ENCODE data around the gene AEBP1.

AEBP1 gene

DNA sequence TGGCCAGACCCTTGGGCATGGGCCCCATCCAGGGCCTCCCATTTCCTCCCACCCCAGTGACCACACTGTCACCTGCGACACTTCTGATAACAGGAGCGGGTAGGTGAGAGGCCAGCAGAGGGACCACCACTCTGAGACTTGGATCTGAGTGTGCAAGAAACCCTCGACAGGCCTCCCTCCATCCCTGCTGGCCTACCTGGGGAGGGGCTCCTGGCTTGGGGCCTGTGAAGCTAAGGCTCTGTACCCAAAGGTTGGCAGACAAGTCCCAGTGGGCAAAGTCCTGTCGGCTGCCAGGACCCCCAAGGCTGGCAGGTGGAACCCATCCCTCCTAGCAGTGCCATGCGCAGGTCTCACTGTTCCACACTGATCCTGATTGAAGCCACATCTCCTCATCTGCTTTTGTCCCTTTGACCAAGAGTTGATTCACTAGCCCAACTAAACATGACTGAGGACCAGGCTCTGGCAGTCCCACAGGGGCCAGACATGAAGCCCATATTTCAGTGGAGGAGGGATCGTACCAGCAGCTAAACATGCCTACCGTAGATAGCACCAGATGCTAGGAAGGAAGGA lies 37.6 kb upstream of the AEBP1 start:
- no peak for DNase-seq (ENCODE audit: low read depth)

DNA sequence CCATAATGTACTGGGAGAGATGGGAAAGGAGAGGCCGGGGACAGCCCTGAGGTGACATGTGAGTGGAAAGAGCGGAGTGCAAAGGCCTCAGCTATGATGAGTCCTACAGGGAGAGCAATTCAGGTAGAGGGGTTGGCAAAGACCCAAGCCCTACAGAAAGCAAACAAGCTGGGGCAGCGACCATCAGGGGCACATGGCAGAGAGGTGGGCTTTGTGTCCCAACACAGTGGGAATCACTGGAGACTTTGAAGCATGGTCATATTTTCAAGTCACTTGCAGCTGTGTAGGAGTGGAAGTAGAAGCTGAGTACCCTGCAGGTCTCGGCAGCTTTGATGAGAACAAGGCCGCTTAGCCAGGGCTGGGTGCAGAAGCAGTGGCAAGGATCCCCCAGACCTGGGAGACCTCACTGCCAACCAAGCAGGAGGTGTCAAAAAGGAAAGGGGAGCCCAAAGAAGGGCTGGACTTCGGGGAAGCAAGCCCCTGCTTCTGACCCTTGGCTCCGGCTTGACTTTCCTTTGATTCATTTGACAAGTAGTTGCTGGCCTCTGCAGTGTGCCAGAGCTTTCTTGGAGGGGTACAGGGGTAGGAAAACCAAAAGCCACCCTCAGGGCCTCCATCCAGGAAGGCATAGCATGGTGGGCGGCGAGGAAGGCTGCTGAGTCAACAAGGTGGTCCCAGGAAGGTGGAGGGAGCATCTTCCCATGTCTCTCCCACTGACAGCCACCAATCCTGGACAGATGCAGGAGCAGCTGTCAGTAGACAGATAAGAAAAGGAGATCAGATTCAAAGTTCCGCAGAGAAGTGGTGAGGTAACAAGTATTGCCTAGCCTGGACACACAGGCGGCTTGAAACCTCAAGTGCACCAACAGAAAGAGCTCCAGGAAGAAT lies 36.8 kb upstream of the AEBP1 start:
- DNase-seq (ENCODE audit: low read depth): no peak

DNA sequence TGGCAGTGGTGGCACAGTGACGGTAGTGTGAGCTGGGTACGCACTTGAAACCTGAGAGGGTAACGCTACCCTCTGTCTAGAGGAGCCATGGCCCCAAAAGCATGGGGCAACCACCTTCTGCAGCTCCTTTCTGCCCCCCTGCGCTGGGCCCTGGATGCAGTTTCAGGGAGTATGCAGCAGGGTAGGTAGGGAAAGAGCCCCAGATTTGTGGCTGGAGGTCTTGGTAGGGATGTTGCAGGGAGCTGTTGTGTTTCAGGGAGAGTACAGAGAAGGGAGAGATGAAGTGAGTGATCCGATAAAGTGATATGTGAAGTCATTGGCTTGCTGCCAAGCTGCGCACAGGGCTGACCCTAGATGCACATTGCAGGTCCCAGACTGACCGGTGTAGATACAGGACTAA lies 36.1 kb upstream of the AEBP1 start:
- DNase-seq (ENCODE audit: low read depth): no peak

DNA sequence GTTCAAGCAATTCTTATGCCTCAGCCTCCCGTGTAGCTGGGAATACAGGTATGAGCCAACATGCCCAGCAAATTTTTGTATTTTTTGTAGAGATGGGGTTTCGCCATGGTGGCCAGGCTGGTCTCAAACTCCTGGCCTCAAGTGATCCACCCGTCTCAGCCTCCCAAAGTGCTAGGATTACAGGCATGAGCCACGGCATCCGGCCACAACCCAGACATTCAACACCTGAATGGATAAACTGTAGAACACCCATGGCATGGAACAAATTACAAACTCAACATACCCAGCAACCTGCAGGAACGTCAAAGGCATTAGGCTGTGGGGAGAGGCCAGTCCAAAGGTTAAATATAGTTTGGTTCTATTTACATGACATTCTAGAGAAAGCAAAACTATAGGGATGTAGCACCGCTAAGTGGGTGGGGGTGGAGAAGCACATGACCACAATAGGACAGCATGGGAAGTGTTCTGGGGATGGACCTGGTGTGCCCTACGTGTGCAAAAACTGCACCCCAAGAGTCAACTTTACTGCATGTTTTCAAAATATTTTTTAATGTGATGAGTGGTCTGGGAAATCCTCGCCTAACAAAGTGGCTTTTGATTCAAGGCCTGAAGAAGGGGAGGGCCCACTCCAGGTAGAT lies 32.3 kb upstream of the AEBP1 start:
- no peak for DNase-seq (ENCODE audit: low read depth)

DNA sequence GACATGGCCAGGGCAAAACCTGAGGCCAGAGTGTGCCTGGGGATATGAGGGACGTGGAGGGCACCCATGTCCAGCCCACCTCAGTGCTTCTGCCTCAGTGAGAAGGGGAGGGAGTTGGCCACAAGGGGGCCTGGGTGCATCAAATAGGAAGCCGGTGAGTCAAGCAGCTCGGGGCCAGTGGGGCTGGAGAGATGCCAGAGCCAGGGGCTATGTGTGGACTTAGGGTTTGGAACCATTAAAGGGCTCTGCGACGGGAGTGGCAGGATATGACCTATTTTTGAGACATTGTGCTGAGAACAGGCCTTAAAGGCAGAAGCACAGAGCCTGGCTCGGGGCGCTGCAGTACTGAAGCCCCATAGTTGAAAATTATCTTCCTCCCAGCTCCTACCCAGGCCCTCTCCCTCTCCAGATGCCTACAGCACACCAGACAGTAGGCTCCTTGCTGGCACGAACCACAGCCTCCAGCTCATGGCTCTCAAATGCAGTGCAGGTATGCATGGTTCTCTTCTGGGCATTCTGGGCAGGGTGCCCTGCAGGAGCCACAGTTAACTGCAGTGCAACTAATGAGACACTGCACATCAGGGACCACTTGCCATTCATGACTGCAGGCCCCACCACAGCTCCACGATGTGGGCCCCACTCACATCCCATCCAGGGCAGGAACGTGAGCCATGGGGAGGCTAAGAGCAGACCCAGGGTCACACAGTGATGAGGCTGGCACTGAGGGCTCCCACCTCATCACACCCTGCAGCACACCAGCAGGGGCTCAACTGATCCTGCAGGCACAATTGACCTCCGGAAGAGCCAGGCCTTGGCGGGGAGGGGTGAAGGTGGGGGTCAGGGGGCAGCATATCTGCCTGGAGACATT lies 31.5 kb upstream of the AEBP1 start:
- no peak for DNase-seq (ENCODE audit: low read depth)

DNA sequence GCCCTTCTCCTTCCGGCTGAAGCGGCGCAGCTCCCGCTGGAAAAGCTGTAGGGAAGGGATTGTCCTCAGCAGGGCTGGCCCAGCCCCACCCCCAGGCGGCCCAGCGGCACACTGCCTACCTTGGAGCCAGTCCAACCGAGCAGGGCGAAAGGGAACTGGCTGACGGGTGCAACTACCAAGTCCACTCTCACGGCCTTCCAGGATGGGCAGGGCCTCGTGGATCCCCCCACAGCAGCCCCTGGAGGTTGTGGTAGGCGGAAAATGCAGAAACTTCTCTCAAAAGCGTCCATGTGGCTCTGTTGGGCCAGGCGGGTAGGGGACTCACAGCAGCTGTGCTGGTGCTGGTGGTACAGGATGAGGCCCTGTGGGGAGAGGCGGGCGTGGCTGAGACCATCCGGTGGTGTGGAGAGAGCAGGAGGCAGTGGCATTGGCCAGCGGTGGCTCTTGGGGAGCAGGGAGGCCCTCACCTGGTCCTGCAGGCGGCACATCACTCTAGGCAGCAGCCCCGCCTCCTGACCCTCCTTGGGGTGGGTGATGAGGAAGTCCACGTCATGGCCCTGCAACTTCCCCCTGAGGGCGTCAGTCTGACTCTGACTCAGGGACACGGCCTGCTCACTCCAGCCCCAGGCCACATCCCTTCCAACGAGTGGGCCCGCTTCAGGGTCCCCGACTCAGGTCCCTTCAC lies 30.3 kb upstream of the AEBP1 start:
- no peak for DNase-seq (ENCODE audit: low read depth)

DNA sequence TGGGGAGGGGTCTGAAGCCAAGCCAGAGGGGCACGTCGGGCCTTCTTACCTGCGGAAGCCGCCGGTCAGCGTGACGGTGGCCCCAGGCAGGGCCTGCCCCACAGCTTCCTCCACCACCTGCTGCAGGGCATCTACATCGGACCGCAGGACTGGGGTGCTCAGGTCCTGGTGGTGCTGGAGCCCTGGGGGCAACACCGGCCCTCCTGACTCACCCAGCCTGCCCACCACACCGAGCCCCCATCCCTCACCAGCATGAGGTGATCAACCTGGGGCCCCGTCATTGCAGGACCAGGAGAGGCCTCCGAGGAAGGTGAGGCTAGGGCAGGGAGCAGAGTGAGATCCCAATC lies 29.8 kb upstream of the AEBP1 start:
- no peak for DNase-seq (ENCODE audit: low read depth)

DNA sequence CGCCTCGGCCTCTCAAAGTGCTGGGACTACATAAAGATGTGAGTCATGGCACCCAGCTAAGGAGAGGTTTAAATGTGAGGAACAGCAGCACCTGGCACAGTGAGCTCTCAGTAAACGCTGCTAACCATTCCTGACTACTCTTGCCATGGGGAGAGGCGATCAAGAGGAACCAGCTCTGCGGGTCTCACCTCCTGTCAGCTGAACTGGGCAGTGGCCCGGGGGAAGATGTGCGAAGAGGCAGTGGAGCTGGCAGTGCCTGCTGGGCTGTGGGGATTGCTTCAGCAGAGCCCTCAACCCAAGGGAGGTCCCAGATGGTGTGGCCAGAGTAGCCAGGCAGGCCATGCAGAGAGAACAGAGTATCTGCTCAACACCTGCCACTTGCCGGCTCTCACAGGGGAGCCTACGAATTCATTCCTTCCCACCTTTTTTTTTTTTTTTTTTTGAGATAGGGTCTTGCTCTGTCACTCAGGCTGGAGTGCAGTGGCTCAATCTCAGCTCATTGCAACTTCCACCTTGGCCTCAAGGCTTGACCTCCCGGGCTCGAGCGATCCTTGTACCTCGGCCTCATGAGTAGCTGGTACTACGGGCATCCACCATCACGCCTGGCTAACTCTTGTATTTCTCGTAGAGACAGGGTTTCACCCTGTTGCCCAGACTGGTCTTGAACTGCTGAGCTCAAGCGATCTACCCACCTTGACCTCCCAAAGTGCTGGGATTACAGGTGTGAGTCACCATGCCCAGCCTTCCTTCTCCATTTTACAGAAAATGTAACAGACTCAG lies 28.7 kb upstream of the AEBP1 start:
- no peak for DNase-seq (ENCODE audit: low read depth)

DNA sequence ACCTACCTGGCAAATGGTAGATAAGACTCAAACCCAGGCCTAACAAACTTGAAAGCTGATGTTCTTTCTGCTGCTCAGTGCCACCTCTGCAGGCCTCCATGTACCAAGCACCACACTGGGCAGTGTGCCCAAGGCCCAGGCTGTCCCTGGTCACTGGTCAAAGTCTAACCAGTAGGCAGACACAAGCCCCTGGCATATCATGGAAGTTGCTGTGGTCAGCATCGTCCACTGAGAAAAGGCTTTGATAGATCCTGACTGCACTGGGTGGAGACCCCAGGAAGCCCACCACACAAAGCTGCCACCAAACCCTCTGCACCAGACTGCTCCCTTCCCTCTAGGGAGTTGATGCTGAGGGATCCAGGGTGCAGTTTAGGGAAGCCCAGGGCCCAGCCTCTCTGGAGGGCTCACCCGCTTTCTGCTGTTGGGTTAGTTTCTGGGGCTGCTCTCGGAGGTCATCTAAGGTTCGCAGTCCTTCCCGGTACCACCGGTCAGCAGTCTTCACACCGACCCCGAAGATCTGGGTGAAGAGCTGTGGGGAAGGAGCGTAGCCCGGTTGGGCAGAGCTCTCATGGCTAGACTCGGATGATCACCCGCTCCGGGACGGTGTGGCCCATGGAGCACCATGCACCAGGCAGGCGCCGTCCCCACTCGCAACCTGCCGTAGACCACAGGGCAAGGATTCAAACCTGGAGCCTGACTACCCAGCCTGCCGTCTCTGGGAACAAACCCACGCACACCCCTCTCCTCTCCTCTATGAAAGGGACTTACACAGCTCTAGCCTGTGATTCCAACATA lies 27.8 kb upstream of the AEBP1 start:
- DNase-seq (ENCODE audit: low read depth): no peak

DNA sequence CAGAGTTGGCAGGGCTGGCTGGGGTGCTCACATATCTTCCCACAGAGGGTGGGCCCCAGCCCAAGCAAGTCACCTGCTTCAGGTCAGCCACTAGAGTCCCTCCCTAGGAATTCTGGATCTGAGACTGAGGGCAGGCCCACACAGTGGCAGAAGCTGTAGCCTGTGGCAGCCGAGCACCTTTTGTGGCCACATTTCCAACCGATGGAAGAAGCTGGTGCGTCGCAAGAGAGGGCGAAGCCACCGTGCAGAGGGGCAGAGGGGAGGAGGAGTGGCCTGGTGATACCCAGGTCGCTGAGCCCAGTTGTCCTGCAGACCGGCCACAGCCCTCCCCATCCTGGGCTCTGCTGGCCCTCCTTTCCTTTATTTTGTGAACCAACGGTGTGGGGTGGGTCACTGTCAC lies 27.1 kb upstream of the AEBP1 start:
- DNase-seq (ENCODE audit: low read depth): no peak

DNA sequence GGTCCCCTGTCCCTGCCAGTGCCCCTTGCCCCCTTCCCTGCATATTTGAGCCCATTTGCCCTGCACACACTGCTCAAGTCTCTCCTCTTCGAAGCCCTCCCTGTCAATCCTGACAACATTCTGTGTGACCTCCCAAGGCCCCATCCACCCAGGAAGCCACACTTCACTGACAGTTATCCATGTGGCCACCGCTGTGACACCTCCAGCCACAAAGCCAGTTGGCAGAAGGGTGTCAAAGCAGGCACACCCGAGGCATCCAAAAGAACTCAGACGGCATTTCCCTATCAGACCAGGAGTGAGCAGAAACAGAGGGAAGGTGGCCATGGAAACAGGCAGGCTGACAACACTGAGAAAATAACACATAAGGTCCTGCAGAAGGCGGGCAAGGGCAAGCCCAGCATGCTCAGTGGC lies 26.5 kb upstream of the AEBP1 start:
- no peak for DNase-seq (ENCODE audit: low read depth)

DNA sequence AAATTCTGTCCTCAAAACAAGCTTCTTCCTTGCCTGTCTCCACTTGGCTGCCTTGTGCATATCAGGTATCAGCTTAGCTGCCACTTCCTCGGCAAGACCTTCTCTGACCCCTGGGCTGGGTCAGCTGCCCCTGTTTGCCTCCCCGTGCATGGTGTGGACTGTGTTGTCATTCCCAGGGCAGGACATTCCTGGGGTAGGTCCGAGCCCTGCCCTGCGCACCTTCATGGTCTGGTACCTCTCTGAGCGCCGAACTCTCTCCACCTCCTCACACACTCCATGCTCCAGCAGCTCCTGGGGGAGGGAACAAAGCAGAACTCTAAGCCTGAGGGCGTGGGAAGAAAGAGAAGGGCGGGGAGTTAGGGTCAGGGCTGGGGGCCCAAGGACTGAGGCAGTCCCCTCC lies 25.6 kb upstream of the AEBP1 start:
- no peak for DNase-seq (ENCODE audit: low read depth)

DNA sequence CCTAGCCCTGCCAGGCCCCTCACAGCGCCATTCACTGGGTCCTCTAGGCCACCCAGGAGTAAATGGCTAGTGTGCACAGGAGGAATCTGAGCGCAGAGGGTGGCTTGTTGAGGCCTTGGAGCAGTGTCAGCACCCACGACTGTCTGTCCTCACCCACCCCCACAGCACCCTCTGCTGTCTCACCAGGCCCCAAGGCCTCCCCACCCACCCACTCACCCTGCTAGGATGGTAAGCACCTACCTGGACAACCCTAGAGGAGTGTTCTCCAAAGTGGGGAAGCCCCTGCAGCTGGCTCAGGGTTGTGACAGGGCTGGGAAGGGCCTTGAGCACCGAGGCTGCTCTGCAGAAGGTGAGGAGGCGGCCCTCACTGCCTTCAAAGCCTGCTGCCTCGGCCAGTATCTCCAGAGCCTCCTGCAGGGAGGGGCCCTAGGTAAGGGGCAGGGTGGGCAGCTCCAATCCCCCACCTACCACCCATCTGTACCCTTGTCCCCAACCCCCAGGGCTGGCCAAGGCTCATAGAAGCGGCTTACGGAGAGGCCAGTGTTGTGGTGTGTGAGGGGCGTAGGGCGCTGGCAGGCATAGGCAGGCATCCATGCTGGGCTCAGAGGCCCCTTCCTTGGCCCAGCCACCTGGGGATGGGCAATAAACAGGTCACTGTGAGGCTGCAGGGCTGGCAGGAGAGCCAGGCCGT lies 24.7 kb upstream of the AEBP1 start:
- no peak for DNase-seq (ENCODE audit: low read depth)

DNA sequence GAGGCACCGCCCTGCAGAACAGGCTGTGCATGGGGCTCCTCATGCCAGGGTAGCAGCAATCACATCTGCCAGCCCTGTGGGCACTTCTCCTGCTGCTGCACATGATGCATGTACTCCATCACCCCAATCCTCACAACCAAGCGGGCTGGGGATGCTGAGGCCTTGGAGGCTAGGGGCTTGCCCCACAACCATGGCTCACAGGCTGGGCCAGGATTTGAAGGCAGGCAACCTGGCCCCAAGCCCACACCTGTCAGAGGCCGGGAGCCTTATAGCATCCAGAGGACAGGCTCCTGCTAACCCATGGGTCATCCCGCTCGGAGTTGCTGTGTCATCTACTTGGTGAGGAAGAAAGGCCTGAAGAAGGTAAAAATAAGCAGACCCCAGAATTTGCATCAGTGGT lies 24.0 kb upstream of the AEBP1 start:
- no peak for DNase-seq (ENCODE audit: low read depth)

DNA sequence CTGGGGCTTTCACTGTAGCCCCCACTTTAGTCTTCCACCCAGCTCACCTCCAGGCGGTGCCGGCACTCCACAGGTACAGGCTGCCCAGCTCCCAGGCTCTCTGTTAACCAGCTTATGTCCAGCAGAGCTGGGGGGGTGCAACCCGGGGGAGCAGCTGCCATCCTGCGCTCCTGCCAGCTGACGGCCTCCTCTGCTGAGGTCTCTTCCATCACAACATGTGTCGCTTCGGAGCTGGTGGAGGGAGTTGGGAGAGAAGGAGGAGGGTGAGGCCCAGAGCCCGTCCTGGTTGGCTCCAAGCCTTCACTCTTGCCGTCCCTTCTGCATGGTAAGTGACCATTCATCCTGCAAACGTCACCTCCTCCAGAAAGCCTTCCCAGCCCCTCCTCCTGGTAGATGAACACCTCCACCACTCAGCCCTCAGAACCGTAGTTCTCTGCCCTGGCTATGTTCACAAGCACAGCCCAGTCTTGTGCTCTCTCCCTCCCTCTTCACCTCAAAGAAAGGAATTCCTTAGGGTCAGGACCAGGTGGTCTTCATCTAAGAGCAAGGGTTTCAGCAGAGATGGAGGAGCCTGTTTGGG lies 23.4 kb upstream of the AEBP1 start:
- DNase-seq (ENCODE audit: low read depth): no peak

DNA sequence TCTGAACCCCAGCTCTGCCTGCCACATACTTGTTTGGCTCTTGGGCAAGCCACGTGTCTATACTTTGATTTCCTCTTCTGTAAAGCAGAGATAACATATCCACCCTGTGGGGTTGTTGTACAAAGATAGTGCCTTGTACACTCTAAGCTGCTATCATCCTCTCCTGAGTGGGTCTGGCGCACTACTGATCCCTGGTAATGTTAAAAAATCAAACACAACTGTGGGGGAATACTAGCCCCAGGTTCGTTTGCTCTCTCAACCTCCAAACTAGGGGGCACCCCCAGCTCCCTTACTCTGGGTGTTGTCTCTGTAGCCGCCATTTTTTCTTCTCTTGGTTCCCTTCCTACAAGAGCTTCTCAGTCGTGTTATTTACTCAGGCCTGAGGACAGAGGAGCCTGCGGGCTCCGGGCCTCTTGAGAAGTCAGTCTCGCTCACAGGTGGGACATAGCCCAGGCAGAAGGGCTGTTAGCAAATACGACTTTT lies 22.8 kb upstream of the AEBP1 start:
- no peak for DNase-seq (ENCODE audit: low read depth)

DNA sequence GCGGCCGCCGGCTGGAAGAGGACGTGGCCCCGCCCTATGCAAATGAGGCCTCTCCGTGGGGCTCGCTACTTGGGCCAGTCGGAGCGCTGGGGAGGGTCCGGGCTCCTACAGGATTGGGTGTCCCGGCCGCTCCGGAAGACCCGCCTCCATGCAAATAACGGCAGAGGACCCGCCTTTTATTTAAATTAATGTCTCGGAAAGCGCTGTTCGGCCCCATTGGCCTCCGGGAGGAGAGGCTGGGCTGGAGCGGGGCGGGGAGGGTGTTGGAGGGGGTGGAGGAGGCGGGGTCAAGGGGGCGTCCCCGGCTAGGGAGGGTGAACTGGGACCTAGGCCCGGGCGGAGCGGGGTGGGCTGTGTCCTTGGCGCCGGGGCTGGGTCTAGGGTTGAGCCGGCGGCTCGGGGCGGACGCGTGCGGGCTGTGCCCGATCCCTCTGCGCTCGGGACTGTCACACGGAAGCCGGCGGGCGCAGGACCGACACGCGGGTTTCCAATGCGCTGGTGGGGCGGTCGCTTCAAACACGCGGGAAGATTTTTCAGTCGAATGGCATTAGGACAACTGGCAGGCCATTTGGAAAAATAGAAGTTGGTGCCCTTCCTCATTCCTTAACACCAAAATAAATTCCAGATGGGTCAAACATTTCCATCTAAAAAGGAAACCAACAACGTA lies 21.5 kb upstream of the AEBP1 start:
- peak; percentile 96 for DNase-seq (ENCODE audit: low read depth)

DNA sequence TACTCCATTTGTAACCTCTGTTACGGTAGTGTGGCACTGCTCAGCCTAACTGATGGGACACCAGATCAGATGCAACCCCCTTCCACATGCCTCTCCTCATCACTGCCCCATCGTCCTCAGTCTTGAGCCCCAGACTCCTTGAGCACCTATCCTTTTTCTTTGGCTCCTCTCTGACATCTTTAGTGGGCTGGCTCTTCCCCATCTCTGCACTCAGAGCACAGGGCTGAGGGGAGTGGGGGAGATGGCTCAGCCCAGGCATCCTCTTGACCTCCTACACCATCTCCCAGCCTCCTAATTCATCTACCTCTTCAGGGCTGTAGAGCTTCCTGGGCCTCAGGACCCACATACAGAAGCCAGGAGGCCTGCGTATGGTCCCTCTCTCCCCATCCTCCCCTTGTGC lies 20.3 kb upstream of the AEBP1 start:
- no peak for DNase-seq (ENCODE audit: low read depth)

DNA sequence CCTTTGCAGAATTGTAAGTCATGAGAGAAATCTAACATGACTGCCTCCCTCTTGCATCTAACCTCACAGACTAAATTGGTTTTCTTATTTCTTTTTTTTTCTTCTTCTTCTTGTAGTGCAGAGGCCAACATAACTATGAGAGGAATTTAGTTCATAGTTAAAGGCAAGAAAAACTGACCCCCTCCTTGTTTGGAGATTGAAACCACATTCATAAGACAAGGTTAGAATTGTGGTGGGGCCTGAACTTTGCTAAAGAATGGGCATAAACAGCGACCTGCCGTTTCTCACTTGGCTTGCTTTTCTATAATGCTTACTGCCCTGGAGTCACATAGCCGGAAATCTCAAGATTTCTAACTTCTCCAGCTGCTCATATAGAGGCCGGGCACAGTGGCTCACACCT lies 19.4 kb upstream of the AEBP1 start:
- no peak for DNase-seq (ENCODE audit: low read depth)
